ENCODE measurements around the gene RXRB.
A peak's percentile ranks its signal among the peaks of the same experiment; 100 is the strongest.

Gene RXRB

GRCh38 chr6:33216117-33216649 lies 15.7 kb upstream of the RXRB start:
- no peak overlapping the region for H3K27ac ChIP-seq (ENCODE audit: low read depth, low read length)
- H3K36me3 ChIP-seq (ENCODE audit: control insufficient read depth, low read length) = 0 out of 2 replicates have a peak, but pooled peaks cover 3% of the 10 kb centered on the region
- H3K4me1 ChIP-seq (ENCODE audit: control insufficient read depth, low read length) = peaks cover 13% of the 10 kb centered on the region
- no peaks in the 10 kb centered on the region for H3K79me2 ChIP-seq (ENCODE audit: control insufficient read depth, low read length)
- H3K27me3 ChIP-seq (ENCODE audit: control insufficient read depth, low read length) = peaks cover 29% of the 10 kb centered on the region
- H3K9me2 ChIP-seq (replicated peaks; ENCODE audit: control insufficient read depth, low read length) = no peaks in the 10 kb centered on the region
- H3K4me2 ChIP-seq (ENCODE audit: low read length) = no peak overlapping the region
- TF ChIP-seq CTCF (IDR thresholded peaks at IDR 0.05; ENCODE audit: low read depth, low read length, poor library complexity, severe bottlenecking) (no peak), EZH2phosphoT487 (IDR thresholded peaks at IDR 0.05; ENCODE audit: borderline replicate concordance, low read length) (no peak)
- no peaks in the 10 kb centered on the region; the same call in 1 of the 2 replicates for H4K20me1 ChIP-seq (ENCODE audit: control insufficient read depth, insufficient read depth, low read depth, low read length)
- no peak overlapping the region for H3K4me3 ChIP-seq (ENCODE audit: low read length)
- no peaks in the 10 kb centered on the region for H3K9me3 ChIP-seq (ENCODE audit: control insufficient read depth, insufficient read depth, low read length)
- peaks cover 3% of the 10 kb centered on the region; the same call in 1 of the 2 replicates for H3F3A ChIP-seq (ENCODE audit: control insufficient read depth, insufficient read depth)

DNA sequence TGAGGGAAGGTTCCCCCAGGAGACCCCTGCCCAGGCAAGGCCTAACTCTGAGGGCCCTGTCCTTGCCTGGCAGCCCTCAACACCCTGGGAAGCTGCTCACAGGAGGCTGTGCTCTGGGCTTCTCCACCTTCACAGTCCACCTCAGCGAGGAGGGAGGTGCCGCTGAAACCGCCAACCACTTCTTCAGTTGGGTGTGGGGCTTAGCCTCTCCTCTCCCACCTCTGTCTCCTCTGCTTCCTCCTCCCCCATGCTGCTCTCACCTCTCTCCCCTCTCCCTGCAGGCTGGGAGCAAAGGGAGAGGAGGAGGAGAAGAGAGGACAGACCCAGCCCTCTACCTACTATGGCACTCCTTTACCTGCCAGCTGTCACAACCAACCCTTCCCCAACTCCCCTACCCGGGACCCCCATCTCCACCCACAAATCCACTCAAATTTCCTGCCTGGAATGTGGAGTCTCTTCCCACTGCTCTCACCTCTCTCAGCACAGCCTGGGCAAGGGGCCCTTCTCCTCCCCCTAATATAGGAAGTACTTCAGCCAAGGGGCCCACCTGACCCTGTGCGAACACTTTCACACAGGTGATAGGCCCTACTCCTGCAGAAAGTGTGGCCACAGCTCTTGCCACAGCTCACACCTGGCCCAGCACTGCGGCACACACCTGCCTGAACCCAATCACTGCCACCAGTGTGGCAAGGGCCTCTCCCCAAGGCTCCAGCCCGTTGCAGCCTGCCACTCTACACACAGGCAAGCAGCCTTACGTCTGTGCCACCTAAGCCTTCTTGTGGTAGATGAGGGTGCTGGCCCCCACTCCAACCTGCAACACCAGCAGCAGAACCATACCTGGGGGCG lies 15.0 kb upstream of the RXRB start:
- TF ChIP-seq CTCF (IDR thresholded peaks at IDR 0.05; ENCODE audit: low read depth, low read length, poor library complexity, severe bottlenecking) (no peak), EZH2phosphoT487 (IDR thresholded peaks at IDR 0.05; ENCODE audit: borderline replicate concordance, low read length) (no peak)
- Histone ChIP-seq H3K36me3 (ENCODE audit: control insufficient read depth, low read length) (peaks cover 3% of the 10 kb centered on the region), H3K27me3 (ENCODE audit: control insufficient read depth, low read length) (peaks cover 29% of the 10 kb centered on the region)

GRCh38 chr6:33213989-33214335 lies 13.5 kb upstream of the RXRB start:
- Histone ChIP-seq H3K79me2 (ENCODE audit: control insufficient read depth, low read length) (peaks cover 4% of the 10 kb centered on the region; the same call in 1 of the 2 replicates), H3K4me2 (ENCODE audit: low read length) (peak overlapping the region; percentile 55), H3K4me3 (ENCODE audit: low read length) (peak overlapping the region; percentile 35; the same call in 1 of the 2 replicates), H3K4me1 (ENCODE audit: control insufficient read depth, low read length) (peaks cover 18% of the 10 kb centered on the region), H3K9me3 (ENCODE audit: control insufficient read depth, insufficient read depth, low read length) (no peaks in the 10 kb centered on the region), H3F3A (ENCODE audit: control insufficient read depth, insufficient read depth) (peaks cover 9% of the 10 kb centered on the region), H3K9me2 (replicated peaks; ENCODE audit: control insufficient read depth, low read length) (no peaks in the 10 kb centered on the region), H3K27ac (ENCODE audit: low read depth, low read length) (no peak overlapping the region), H4K20me1 (ENCODE audit: control insufficient read depth, insufficient read depth, low read depth, low read length) (no peaks in the 10 kb centered on the region; the same call in 1 of the 2 replicates), H3K27me3 (ENCODE audit: control insufficient read depth, low read length) (peaks cover 29% of the 10 kb centered on the region), H3K36me3 (ENCODE audit: control insufficient read depth, low read length) (peaks cover 11% of the 10 kb centered on the region)
- TF ChIP-seq EZH2phosphoT487 (IDR thresholded peaks at IDR 0.05; ENCODE audit: borderline replicate concordance, low read length) = no peak
- TF ChIP-seq CTCF (IDR thresholded peaks at IDR 0.05; ENCODE audit: low read depth, low read length, poor library complexity, severe bottlenecking) = no peak

More for the DNA sequence above, 15.0 kb upstream of the RXRB start:
- Histone ChIP-seq H4K20me1 (ENCODE audit: control insufficient read depth, insufficient read depth, low read depth, low read length) (no peaks in the 10 kb centered on the region; the same call in 1 of the 2 replicates), H3K9me3 (ENCODE audit: control insufficient read depth, insufficient read depth, low read length) (no peaks in the 10 kb centered on the region), H3K4me1 (ENCODE audit: control insufficient read depth, low read length) (peaks cover 13% of the 10 kb centered on the region), H3F3A (ENCODE audit: control insufficient read depth, insufficient read depth) (peaks cover 3% of the 10 kb centered on the region; the same call in 1 of the 2 replicates), H3K4me2 (ENCODE audit: low read length) (no peak overlapping the region), H3K27ac (ENCODE audit: low read depth, low read length) (no peak overlapping the region), H3K4me3 (ENCODE audit: low read length) (no peak overlapping the region), H3K9me2 (replicated peaks; ENCODE audit: control insufficient read depth, low read length) (no peaks in the 10 kb centered on the region), H3K79me2 (ENCODE audit: control insufficient read depth, low read length) (no peaks in the 10 kb centered on the region)
